DMS53 treated with DMSO at 0.1 percent for 48 hours (cell line): Measurements from ENCODE around the gene GPN3.
"Not testable (repeated sequence)": the region's sequence is repeated elsewhere in the genome, so short reads cannot be mapped to it uniquely, and the experiment has no call there.

Experiments used
- DNase-seq: peaks from one replicate; lab custom pipeline; 2025; ENCODE audit not compliant: unreplicated experiment; lab: John Stamatoyannopoulos, UW

The GPN3 gene

DNA sequence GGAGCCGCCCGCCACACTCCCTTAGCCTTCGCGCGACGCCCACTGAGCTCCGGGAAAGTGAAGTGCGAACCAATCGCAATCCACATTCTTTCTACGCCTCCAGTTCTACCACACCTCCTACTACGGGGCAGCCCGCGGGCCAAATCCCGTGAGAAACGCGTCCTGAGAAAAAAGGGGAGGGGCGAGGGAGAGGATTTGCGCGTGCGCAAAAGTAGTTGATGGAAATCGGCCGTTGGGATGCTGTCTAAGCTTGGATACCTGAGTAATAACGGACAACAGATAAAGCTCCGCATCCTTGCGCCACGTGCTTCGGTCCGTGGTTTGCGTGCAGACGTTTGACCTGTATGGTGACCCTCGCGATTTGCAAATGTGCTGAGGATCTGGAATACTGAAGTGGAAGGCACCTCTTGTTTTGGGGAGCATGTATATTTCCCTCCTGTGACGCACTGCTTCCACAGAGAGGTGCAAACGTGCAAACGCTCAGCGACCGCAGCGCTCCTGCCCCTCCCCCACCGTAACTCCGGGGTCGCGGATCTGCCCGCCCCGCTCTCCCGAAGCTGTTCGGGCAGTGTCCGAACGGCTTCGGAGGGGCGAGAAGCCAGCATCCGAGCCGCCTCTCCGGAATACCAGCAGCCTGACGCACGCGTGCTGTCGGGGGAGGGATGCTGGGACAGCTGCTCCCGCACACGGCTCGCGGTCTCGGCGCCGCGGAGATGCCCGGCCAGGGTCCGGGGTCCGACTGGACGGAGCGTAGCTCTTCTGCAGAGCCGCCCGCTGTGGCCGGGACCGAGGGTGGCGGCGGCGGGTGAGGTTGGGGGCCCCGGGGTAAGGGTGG, at the start of gene GPN3, which contains the start of gene FAM216A:
TSS of gene GPN3 (minus strand) at position 44 of the 835 bp plus-strand sequence. CDS start 54 bp downstream, outside the sequence.
TSS of gene FAM216A (plus strand) at position 632 of the 835 bp plus-strand sequence. CDS start at position 663, 31 bp downstream.
- peak; percentile 99 for DNase-seq

- DNase-seq = no peak
These were observed 48.9 kb upstream of the GPN3 start for GRCh38 chr12:110516995-110517394.

DNA sequence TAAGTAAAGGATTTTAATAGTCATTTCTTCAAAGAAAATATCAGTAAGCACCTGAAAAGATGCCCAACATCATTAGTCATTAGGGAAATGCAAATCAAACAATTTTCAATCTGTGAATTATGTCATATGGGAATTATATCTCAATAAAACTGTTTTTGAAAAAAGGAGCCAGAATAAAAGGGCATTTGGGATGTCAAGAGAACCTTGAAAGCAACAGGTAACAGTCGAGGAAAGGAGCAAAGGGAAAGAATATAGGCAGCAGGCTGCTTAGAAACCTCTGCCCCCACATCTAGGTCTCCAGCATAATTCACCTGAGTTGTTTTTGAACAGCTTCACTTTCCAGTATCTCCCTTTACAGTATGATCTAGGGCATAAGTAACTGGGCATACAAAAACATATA, 46.3 kb upstream of the GPN3 start:
- no peak for DNase-seq

DNA sequence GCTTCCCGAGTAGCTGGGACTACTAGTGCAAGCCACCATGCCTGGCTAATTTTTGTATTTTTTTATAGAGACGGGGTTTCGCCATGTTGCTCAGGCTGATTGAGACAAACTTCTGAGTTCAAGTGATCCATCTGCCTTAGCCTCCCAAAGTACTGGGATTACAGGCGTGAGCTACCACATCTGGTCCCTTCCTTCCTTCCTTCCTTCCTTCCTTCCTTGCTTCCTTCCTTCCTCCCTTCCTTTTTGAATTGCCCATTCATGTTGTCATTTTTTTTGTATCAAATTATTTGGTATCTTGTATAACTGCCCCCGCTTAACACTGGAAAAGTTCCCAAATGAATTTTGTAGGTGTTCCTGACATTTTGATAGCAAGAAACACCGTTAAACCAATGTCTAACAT, 45.8 kb upstream of the GPN3 start:
- DNase-seq = no peak

DNA sequence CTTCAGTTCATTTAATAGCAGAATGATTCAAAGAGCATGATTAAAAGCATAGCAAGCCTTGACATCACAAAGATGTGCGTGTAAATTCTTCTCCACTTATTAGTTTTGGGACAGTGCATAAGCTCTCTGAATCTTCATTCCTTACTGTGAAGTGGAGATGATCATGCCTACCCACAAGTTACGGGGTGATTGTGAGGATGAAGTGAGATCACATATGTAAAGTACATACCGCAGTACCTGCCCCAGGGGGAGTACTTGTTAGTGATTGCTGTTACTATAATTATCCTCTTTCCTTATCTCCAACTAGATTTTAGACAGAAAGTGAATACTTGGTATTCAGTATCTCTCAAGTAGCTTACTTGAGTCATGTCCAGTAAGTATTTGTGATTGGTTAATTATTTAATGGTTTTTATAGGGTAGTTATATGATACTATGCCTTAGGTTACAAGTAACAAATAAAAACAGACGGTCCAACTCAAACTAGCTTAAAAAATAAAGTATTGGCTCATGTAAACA, 40.1 kb upstream of the GPN3 start:
- no peak for DNase-seq

GRCh38 chr12:110505332-110505731, 37.3 kb upstream of the GPN3 start:
- DNase-seq = no peak

GRCh38 chr12:110503432-110503831, 35.4 kb upstream of the GPN3 start:
- no peak for DNase-seq

DNA sequence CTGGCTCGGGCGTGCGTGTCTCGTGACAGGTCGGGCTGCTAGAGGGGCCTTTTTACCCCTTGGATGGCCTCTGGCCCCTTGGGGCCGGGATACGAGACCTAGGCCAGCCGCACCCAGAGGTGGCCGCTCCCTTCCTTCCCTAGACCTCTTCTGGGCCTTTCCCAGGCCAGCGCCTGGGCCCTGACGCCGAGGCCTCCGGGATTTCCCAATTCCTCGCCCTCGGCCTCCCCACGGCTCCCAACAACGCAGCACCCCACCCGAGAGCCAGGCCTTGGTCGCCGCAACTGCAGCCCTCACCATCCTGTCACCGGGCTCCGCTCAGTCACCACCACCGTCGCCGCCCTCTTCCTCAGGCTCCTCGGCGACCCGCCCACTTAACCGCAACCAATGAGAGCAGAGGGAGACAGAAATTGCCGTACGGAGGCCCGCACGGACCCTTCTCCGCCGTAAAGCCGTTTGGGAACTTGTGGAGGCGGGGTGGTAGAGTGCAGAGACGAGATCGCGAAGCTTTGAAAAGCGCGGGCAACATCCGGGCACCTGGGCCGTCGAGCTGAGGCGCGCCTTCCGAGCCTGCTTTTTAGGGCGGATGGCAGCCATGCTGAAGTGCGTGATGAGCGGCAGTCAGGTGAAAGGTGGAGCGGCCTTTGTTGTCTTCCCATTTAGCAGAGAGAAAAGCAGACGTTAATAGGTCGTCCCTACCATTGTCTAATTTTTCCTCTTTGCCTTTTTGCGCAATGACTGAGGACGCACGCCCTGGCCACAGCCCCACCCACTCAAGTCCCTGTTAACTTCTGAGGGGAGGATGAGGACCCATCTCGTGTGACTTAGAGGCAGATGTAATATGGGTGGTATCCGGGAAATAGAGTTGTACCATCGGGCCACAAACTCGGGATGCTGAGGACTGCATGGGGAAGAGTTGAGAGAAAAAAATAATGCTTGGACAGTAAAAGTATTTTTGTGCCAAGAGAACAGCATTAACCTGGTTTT, 34.0 kb upstream of the GPN3 start, which contains the start of the genes RAD9B and VPS29:
TSS of gene RAD9B (plus strand) at position 580 of the 987 bp plus-strand sequence. CDS start at position 587, 7 bp downstream.
TSS of gene VPS29 (minus strand) at position 360 of the 987 bp plus-strand sequence. CDS start at position 300, 60 bp downstream.
- DNase-seq = peak; percentile 99

GRCh38 chr12:110501399-110501751, 33.3 kb upstream of the GPN3 start:
- DNase-seq = peak; percentile 61

GRCh38 chr12:110498984-110499706, 31.1 kb upstream of the GPN3 start:
- no peak for DNase-seq

DNA sequence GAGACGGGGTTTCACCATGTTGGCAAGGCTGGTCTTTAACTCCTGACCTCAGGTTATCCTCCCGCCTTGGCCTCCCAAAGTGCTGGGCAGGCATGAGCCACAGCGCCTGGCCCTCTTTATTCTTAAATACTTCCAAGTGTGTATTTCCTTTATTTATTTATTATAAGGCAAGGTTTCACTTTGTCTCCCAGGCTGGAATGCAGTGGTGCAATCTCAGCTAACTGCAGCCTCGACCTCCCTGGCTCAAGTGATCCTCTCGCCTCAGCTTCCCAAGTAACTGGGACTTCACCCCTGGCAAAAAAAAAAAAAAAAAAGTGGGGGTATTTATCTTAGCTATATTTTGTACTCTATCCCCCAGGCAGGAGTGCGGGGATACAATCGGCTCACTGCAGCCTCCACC, 7.4 kb upstream of the GPN3 start:
- no peak for DNase-seq

GRCh38 chr12:110467847-110468213, 227 bp downstream of the GPN3 start:
- no peak for DNase-seq

GRCh38 chr12:110466791-110467190, 1.3 kb downstream of the GPN3 start:
- DNase-seq = no peak

DNA sequence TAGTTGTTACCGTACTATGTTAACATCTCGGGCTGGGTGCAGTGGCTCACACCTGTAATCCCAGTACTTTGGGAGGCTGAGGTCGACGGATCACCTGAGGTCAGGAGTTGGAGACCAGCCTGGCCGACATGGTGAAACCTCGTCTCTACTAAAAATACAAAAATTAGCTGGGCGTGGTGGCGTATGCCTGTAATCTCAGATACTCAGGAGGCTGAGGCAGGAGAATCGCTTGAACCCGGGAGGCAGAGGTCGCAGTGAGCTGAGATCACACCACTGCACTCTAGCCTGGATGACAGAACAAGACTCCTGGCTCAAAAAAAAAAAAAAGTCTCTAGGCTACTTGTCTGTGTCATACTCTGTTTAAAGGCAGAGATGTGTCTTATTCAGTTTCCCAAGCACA, 2.3 kb downstream of the GPN3 start:
- DNase-seq = not testable (repeated sequence)

GRCh38 chr12:110465024-110465423, 3.0 kb downstream of the GPN3 start:
- no peak for DNase-seq

- DNase-seq = not testable (repeated sequence)
These were observed 6.9 kb downstream of the GPN3 start for GRCh38 chr12:110461189-110461588.

DNA sequence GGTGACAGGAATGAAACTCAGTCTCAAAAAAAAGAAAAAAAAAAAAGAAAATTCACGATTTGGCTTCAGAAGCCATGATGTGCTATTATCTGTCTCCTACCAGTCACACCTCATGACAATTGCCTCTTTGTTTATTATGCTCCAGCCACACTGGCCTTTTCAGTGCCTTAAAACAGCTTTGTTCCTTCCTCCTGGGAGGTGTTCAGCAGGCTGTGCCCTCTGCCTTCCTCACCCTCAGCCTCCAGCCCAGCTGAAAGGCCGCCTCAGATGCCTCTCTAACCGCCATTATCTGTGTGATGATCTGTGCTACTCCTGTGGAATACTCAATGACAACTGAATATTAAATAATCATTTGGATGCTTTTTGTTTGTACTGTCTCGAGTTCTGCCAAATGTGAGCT, 9.3 kb downstream of the GPN3 start:
- DNase-seq = no peak

GRCh38 chr12:110453569-110454296, 14.3 kb downstream of the GPN3 start:
- no peak for DNase-seq

- DNase-seq = no peak
These were observed 16.8 kb downstream of the GPN3 start for GRCh38 chr12:110451263-110451662.
